ENCODE measurements around the gene TMPRSS7.

The TMPRSS7 gene, protein sequence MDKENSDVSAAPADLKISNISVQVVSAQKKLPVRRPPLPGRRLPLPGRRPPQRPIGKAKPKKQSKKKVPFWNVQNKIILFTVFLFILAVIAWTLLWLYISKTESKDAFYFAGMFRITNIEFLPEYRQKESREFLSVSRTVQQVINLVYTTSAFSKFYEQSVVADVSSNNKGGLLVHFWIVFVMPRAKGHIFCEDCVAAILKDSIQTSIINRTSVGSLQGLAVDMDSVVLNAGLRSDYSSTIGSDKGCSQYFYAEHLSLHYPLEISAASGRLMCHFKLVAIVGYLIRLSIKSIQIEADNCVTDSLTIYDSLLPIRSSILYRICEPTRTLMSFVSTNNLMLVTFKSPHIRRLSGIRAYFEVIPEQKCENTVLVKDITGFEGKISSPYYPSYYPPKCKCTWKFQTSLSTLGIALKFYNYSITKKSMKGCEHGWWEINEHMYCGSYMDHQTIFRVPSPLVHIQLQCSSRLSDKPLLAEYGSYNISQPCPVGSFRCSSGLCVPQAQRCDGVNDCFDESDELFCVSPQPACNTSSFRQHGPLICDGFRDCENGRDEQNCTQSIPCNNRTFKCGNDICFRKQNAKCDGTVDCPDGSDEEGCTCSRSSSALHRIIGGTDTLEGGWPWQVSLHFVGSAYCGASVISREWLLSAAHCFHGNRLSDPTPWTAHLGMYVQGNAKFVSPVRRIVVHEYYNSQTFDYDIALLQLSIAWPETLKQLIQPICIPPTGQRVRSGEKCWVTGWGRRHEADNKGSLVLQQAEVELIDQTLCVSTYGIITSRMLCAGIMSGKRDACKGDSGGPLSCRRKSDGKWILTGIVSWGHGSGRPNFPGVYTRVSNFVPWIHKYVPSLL

DNA sequence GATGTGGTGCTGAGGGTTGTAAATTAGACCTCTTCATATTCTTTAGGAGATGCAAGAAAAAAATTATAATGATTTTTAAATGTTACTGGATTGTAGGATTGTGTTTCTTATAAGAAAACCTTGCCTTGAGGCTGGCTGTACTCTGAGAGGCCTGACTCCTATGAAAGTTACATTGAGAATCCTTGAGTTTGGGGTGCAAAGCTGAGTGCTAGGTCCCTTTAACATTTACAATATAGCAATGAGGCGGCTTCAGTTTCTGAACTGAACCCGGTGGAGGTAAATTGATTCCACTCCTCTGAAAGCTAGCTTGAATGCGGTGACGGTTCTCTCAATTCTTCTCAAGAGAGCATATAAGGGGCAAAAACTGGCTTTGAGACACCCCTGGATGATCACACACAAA is at the start of gene TMPRSS7:
TMPRSS7 (plus strand) TSS at position 301 of the 400 bp plus-strand sequence. CDS start 110 bp downstream, outside the sequence.
- Mint-ChIP-seq H3K36me3 (ENCODE audit: low read depth) (no peaks in the 10 kb centered on the region), H3K9me3 (no peaks in the 10 kb centered on the region), H3K27me3 (ENCODE audit: low read depth) (peaks cover 17% of the 10 kb centered on the region), H3K27ac (no peak within 1 kb of the TSS), H3K4me3 (no peak within 1 kb of the TSS), H3K4me1 (ENCODE audit: low read depth) (no peaks in the 10 kb centered on the region)
- no peak for DNase-seq (ENCODE audit: low spot score)

DNA sequence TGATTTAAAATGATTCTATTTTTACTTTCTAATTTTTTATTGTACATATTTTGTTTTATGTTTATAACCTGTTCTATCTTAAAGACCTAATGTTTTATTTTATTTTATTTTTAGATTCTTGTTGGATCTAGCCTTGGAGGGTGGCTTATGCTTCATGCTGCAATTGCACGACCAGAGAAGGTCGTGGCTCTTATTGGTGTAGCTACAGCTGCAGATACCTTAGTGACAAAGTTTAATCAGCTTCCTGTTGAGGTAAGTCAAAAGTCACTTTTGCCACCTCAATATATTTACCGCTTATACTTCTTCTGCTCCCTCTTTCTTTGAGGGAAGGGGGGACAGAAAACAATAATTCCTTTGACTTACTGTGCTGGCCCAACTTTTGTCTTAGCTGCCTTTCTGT is 47.7 kb upstream of the TMPRSS7 start:
- peaks cover 58% of the 10 kb centered on the region for H3K36me3 Mint-ChIP-seq (ENCODE audit: low read depth)
- H3K27ac Mint-ChIP-seq = no peak overlapping the region
- no peaks in the 10 kb centered on the region for H3K9me3 Mint-ChIP-seq
- H3K4me3 Mint-ChIP-seq = no peak overlapping the region
- peaks cover 46% of the 10 kb centered on the region for H3K4me1 Mint-ChIP-seq (ENCODE audit: low read depth)
- H3K27me3 Mint-ChIP-seq (ENCODE audit: low read depth) = no peaks in the 10 kb centered on the region
- no peak for DNase-seq (ENCODE audit: low spot score)

DNA sequence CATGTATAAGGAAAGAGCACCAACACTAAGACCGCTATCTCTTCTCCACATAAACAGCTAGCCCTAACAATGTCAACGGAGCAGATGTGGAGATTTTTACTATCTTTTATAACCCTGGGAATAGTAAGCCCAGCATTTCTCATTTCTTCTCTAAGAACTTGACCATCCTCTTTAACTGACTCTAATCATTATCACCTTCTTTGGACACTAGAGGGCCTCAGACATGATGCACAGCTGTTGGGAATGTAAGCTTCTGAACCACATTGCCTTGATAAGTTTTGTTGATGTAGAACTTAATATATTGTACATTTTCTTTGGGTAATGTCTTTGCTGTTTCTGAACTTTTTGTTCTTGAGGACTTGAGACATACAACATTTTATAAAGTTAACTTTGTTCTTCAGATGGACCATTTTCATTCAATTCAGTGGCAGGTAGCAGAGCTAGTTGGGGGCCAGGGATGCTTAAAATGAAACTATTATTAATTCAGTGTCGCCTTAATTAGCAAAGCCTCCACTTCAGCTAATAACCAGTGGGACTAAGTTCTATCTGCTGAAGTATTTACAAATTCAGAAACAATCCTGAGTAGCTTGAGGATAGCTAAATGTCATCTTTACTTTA is 45.4 kb upstream of the TMPRSS7 start:
- Mint-ChIP-seq H3K4me3 (no peak overlapping the region), H3K36me3 (ENCODE audit: low read depth) (peaks cover 54% of the 10 kb centered on the region), H3K4me1 (ENCODE audit: low read depth) (peaks cover 34% of the 10 kb centered on the region), H3K27me3 (ENCODE audit: low read depth) (no peaks in the 10 kb centered on the region), H3K27ac (no peak overlapping the region), H3K9me3 (no peaks in the 10 kb centered on the region)
- no peak for DNase-seq (ENCODE audit: low spot score)

DNA sequence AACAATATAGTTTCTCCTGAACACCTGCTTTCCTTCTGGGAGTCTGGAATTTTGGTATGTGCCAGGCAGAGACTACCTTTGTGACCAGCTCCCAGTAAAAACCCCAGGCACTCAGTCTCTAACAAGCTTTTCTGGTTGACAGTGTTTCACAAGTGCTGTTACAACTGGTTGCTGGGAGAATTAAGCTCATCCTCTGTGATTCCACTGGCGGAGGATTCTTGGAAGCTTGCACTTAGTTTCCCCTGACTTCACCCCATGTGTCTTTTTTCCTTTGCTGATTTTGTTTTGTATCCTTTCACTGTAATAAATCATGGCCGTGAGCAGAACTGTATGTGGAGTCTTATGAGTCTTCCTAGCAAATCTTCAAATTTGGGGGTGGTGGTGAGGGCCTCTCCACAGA is 41.5 kb upstream of the TMPRSS7 start:
- peaks cover 8% of the 10 kb centered on the region for H3K4me1 Mint-ChIP-seq (ENCODE audit: low read depth)
- H3K36me3 Mint-ChIP-seq (ENCODE audit: low read depth) = peaks cover 25% of the 10 kb centered on the region
- DNase-seq (ENCODE audit: low spot score) = no peak
- no peaks in the 10 kb centered on the region for H3K9me3 Mint-ChIP-seq
- H3K27me3 Mint-ChIP-seq (ENCODE audit: low read depth) = no peaks in the 10 kb centered on the region
- no peak overlapping the region for H3K4me3 Mint-ChIP-seq
- H3K27ac Mint-ChIP-seq = no peak overlapping the region

DNA sequence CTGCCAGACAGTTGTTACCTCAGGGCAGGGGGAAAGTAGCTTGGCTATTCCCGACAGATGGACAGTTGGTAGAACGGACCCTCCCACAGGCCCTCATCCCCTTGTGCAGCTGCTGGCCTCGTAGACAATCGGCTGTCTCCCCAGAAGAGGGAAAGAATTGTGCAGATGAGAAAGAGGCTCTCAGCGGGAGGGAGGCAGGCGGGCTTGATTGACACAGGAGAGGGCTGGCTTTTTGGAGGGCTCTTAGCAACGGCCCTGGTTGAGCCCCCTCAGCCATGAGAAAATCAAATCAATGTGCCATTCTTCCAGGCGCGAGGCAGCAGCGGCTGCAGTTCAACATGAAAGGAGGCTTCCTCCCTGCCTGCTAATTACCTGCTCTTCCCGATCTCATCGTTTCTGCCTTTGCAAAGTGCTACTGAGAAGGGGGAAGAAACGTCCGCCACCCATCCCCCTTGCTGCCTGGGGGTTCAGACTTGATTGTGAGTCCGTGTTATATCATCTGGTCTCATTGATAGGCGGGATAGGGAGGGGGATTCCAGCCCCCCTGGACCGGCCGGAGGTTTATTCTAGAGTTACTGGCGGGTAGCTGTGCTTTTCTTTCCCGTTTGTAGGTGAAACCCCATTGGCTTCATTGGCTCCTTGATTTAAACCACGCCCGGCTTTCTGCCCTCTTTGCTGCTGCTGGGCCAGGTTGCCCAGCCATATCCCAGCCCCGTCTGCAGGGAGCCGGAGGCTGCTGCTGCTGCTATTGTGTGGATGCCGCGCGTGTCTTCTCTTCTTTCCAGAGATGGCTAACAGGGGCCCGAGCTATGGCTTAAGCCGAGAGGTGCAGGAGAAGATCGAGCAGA is 35.7 kb upstream of the TMPRSS7 start, which contains the start of gene TAGLN3:
TAGLN3 (plus strand) TSS at position 287 of the 848 bp plus-strand sequence; CDS start at position 788, 501 bp downstream.
- Mint-ChIP-seq H3K4me3 (peak within 1 kb of the TSS; percentile 67), H3K27me3 (ENCODE audit: low read depth) (no peaks in the 10 kb centered on the region), H3K9me3 (no peaks in the 10 kb centered on the region), H3K36me3 (ENCODE audit: low read depth) (peaks cover 1% of the 10 kb centered on the region), H3K27ac (no peak within 1 kb of the TSS), H3K4me1 (ENCODE audit: low read depth) (peaks cover 27% of the 10 kb centered on the region)
- DNase-seq (ENCODE audit: low spot score) = no peak

DNA sequence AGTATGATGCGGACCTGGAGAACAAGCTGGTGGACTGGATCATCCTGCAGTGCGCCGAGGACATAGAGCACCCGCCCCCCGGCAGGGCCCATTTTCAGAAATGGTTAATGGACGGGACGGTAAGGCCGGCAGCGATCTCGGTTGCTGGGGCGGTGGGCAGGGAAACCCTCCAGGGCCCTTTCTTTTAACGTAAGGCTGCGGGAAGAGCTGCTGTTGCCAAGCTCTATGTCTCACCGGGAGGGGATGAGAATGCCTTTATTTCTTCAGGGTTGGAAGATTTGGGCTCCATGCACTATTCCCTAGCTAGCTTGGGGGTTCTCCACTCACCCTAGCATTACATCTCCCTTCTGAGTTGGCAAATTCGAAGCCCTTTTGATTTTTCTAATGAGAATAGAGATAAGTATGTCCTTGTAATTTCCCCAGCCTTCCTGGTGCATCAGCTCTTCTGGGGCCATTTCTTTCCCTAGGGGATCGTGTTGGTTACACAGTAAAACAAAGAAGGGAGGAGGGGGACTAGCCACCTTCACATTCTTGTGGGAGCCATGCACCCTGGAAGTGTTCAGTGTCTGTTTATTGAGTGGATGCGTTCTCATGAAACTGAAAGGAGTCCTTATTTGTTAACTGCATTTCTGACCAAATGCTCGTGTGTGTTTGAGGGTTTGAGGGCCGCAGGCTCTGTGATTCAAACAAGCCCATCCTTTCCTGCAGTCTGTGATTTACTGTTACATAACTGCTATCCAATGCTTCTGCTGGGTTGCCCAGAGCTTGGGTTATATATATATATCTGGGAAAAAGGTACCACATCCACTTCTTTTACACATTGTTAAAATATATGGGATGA is 34.8 kb upstream of the TMPRSS7 start:
- peak overlapping the region; percentile 67 for H3K4me3 Mint-ChIP-seq
- DNase-seq (ENCODE audit: low spot score) = no peak
- peaks cover 1% of the 10 kb centered on the region for H3K36me3 Mint-ChIP-seq (ENCODE audit: low read depth)
- no peaks in the 10 kb centered on the region for H3K9me3 Mint-ChIP-seq
- no peaks in the 10 kb centered on the region for H3K27me3 Mint-ChIP-seq (ENCODE audit: low read depth)
- H3K27ac Mint-ChIP-seq = no peak overlapping the region
- peaks cover 33% of the 10 kb centered on the region for H3K4me1 Mint-ChIP-seq (ENCODE audit: low read depth)

DNA sequence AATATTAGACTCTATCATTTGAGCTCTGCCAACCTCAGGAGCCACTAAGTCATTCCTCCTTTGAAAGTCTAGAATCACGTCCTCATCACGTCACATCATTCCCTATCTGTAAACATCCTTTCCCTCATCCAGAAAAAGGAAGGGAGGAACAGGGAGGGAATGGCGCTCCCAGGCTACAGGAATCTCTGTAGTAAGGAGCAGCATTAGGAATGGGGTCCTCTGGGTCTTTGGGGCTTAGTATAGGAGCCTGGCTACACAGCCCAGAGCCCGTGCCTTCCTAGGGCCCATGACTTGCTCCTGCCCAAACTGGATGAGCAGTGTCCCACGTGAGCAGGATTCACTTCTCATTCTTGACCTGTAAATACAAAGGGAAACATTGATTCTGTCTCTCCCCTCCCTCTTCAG is 34.2 kb upstream of the TMPRSS7 start:
- no peak for DNase-seq (ENCODE audit: low spot score)
- H3K36me3 Mint-ChIP-seq (ENCODE audit: low read depth) = no peaks in the 10 kb centered on the region
- H3K27me3 Mint-ChIP-seq (ENCODE audit: low read depth) = no peaks in the 10 kb centered on the region
- no peak overlapping the region for H3K27ac Mint-ChIP-seq
- peaks cover 37% of the 10 kb centered on the region for H3K4me1 Mint-ChIP-seq (ENCODE audit: low read depth)
- H3K9me3 Mint-ChIP-seq = no peaks in the 10 kb centered on the region
- no peak overlapping the region for H3K4me3 Mint-ChIP-seq

DNA sequence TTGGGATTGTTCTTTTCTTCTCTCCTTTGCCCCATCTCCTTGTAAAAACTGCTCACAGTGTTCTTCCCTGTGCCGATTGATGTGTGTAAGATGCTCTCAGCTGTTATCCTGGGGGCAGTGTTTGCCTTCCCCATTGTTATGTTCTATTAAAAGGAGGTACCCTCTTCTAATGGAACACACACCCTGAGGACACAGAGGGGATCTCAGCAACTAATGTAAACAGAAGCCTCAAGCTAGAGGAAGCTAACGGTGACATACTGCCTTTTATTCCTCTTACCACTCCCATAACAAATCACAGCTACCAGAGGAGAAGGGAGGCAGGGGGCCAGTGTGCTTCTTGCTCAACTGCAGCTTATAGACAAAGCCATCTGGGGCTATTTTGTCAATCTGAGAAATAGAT is 33.6 kb upstream of the TMPRSS7 start:
- Mint-ChIP-seq H3K27me3 (ENCODE audit: low read depth) (no peaks in the 10 kb centered on the region), H3K4me1 (ENCODE audit: low read depth) (peaks cover 38% of the 10 kb centered on the region), H3K4me3 (no peak overlapping the region), H3K27ac (no peak overlapping the region), H3K9me3 (no peaks in the 10 kb centered on the region), H3K36me3 (ENCODE audit: low read depth) (no peaks in the 10 kb centered on the region)
- DNase-seq (ENCODE audit: low spot score) = no peak

DNA sequence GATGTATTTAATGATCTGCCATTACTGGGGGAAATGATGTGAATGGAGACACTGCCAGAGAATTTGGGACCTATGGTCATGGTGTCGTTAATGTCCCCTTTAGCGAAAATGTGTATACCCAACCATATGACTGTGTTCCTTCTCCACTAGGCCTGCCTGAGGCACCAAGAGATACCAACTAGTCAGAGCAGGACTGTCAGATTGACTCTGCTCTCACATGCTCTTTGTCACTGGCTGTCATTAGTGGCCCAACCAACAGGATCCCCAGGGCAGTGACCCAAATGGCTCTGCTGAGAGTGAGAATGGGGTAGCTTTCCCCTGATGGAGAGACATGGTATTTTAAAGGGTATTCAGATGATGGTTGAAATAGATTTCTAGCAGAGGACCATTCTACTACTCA is 33.0 kb upstream of the TMPRSS7 start:
- H3K27me3 Mint-ChIP-seq (ENCODE audit: low read depth) = no peaks in the 10 kb centered on the region
- H3K36me3 Mint-ChIP-seq (ENCODE audit: low read depth) = no peaks in the 10 kb centered on the region
- no peak overlapping the region for H3K4me3 Mint-ChIP-seq
- H3K9me3 Mint-ChIP-seq = no peaks in the 10 kb centered on the region
- H3K27ac Mint-ChIP-seq = no peak overlapping the region
- no peak for DNase-seq (ENCODE audit: low spot score)
- peaks cover 38% of the 10 kb centered on the region for H3K4me1 Mint-ChIP-seq (ENCODE audit: low read depth)

DNA sequence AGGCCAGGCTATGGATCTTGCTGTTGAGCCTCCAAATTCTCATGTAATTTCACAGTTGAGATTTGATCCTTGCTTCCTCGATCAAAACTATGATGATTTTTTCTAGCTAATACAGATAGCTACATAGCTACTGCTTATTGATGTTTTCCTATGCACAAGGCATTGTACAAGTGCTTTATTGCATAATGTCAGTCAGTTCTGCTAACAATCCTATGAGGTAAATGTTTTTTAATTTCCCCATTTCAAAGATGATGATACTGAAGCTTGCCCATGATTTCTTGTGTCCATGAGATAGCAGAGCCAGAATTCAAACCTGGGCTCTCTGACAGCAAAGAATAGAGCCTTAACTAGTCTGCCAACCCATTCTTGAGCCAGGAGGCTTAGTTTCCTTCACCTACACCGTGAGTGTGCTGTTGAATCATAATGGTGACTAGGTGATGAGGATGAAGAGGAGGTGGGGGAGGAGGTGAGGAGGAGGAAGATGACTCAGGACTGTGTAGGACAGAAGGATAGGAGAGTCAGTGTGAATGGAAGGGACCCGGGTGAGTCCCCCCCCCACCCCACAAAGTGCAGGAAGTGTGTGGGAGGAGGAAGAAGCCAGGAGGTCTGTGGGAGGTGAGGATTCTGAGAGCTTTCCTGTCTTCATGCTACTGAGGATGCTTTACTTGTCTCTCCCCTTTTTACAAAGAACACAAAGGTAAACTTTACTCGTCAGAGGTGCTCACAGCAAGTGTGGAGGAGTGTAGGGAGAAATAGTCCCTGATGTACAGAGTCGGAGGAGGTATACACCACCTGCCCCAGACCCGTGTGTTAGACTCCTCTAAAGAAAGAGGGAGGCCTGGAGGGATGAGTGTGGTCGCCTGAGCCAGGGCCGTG is 32.2 kb upstream of the TMPRSS7 start:
- peak; percentile 58 for DNase-seq (ENCODE audit: low spot score)
- Mint-ChIP-seq H3K4me1 (ENCODE audit: low read depth) (peaks cover 38% of the 10 kb centered on the region), H3K27ac (peak overlapping the region; percentile 4), H3K9me3 (no peaks in the 10 kb centered on the region), H3K36me3 (ENCODE audit: low read depth) (no peaks in the 10 kb centered on the region), H3K4me3 (peak overlapping the region; percentile 20), H3K27me3 (ENCODE audit: low read depth) (no peaks in the 10 kb centered on the region)

DNA sequence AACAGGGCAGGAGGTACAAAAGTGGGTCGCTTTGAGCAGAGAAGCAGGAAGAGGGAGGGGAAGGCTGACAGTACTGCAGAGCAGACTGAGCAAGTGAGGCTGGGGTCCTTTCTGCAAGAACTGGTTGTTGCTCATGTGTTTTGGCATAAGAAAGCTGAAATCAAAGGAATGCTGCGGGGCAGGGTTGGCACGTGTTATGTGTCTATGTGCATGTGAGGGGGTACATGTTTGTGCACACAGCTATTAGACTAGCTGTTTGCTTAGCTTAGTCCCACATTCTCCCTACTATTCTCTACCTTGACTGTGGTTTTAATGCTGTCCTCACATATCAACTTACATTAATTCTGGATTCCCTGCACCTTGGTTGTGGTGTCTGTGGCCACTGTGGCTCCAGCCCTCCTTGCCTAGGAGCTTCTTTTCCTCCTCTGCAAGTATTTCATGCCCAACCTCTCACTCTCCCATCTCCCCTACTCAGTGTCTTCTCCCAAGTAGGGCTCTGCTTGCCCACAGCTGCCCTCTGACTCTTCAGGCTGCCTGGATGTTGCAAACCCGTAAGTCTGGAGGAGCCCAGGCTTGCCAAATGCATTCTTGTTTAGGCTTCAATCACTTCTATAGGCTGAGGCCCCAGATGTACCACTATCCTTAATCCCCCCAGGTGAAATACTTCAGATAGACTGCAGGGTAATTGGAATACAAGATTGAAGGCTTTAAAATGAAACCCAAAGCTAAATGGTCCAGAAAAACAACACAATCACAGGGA is 31.0 kb upstream of the TMPRSS7 start:
- H3K9me3 Mint-ChIP-seq = no peaks in the 10 kb centered on the region
- H3K4me3 Mint-ChIP-seq = no peak overlapping the region
- H3K27ac Mint-ChIP-seq = no peak overlapping the region
- no peak for DNase-seq (ENCODE audit: low spot score)
- H3K27me3 Mint-ChIP-seq (ENCODE audit: low read depth) = no peaks in the 10 kb centered on the region
- H3K36me3 Mint-ChIP-seq (ENCODE audit: low read depth) = no peaks in the 10 kb centered on the region
- peaks cover 36% of the 10 kb centered on the region for H3K4me1 Mint-ChIP-seq (ENCODE audit: low read depth)

Data from T-helper 2 cell treated with Interferon-gamma antibody and Interleukin-4, amounts not matched to agents 5 μg/mL and 100 μg/mL, for 36 hours (primary cell).